Measurements from ENCODE around the gene ACBD6.
"Not testable (repeated sequence)": the region's sequence is repeated elsewhere in the genome, so short reads cannot be mapped to it uniquely, and the experiment has no call there.

DNA sequence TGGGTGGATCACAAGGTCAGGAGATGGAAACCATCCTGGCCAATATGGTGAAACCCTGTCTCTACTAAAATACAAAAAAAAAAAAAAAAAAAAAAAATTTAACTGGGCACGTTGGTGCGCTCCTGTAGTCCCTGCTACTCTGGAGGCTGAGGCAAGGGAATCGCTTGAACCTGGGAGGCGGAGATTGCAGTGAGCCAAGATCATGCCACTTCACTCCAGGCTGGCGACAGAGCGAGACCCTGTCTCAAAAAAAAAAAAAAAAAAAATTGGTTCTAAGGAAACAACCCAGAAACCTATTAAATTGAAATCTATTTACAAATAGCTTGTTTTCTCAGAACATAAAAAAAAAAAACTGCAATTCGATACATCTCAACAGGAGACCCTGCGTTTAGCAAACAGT is 47.4 kb upstream of the ACBD6 start:
- TF ChIP-seq, protein P1, sequence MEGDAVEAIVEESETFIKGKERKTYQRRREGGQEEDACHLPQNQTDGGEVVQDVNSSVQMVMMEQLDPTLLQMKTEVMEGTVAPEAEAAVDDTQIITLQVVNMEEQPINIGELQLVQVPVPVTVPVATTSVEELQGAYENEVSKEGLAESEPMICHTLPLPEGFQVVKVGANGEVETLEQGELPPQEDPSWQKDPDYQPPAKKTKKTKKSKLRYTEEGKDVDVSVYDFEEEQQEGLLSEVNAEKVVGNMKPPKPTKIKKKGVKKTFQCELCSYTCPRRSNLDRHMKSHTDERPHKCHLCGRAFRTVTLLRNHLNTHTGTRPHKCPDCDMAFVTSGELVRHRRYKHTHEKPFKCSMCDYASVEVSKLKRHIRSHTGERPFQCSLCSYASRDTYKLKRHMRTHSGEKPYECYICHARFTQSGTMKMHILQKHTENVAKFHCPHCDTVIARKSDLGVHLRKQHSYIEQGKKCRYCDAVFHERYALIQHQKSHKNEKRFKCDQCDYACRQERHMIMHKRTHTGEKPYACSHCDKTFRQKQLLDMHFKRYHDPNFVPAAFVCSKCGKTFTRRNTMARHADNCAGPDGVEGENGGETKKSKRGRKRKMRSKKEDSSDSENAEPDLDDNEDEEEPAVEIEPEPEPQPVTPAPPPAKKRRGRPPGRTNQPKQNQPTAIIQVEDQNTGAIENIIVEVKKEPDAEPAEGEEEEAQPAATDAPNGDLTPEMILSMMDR (IDR thresholded peaks at IDR 0.05; ENCODE audit: poor library complexity): not testable (repeated sequence)
- not testable (repeated sequence) for TF ChIP-seq EZH2 (IDR thresholded peaks at IDR 0.05; ENCODE audit: borderline replicate concordance); EZH2phosphoT487 (IDR thresholded peaks at IDR 0.05; ENCODE audit: low read depth, severe bottlenecking, unreplicated experiment)

All from hepatocyte (in vitro differentiated cells).